HG03520 (cell line): ENCODE data around the gene STK11IP.

Experiments
- ATAC-seq: cut with Tn5 transposase; IDR thresholded peaks from one replicate; pipeline ENCODE4 v1.9.1; 2021; ENCODE audit warnings: mild to moderate bottlenecking, moderate library complexity; ENCODE audit not compliant: unreplicated experiment

STK11IP gene

DNA sequence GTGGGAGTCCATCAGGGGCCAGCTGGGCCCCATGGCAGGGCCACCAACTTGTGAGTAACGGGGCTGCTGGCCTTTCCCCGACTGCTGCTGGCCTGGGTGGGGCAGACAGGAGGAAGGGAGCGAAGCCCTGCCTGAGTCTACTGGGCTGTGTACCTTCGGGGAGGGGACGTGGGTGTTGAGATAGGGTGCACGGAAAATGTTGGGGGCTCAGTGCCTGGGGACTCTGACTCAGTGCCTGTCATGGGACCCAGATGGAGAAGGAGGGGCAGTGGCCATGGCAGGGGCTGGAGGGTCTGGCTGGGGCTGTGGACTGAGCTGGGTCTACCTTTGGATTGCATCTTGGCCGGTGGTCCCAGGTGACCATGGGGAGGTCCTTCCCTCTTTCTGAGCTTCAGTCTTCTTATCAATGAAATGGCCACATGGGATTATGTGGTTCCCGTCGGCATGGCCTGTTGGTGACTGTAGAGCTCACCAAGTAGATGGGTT is 33.8 kb downstream of the STK11IP start:
- no peak for ATAC-seq

DNA sequence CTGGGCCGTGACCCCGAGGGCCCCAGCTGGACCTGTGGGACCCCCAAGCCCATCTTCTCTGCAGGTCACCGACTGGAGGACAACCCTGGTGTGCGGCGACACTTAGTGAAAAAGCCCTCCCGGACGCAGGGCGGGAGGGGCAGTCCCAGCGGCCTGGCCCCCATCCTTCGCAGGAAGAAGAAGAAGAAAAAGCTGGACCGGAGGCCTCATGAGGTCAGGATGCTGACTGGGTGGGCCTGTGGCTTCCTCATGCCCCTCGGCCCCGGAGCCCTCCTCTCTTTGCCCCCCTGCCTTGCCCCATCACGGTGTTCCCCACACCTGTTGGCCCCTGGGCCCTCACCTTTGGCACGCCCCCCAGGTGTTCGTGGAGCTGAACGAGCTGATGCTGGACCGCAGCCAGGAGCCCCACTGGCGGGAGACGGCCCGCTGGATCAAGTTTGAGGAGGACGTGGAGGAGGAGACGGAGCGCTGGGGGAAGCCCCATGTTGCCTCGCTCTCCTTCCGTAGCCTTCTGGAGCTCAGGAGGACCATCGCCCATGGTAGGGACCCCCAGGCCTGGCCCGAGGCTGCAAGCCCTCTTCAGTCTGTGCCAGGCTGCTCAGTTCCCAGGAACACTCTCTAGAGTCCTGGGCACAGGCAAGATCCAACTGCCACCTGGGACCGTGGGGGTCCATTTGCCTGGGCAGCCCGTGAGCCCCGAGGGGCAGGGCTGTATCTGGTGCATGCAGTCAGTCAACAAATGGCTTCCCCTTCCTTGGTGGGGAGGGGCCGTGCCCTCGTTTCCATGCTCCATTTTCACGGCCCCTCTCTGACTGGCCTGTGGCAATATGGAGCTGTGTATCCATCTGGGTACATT is 34.5 kb downstream of the STK11IP start:
- ATAC-seq, result no peak

GRCh38 chr2:219632760-219633105 is 35.1 kb downstream of the STK11IP start:
- ATAC-seq, result no peak

DNA sequence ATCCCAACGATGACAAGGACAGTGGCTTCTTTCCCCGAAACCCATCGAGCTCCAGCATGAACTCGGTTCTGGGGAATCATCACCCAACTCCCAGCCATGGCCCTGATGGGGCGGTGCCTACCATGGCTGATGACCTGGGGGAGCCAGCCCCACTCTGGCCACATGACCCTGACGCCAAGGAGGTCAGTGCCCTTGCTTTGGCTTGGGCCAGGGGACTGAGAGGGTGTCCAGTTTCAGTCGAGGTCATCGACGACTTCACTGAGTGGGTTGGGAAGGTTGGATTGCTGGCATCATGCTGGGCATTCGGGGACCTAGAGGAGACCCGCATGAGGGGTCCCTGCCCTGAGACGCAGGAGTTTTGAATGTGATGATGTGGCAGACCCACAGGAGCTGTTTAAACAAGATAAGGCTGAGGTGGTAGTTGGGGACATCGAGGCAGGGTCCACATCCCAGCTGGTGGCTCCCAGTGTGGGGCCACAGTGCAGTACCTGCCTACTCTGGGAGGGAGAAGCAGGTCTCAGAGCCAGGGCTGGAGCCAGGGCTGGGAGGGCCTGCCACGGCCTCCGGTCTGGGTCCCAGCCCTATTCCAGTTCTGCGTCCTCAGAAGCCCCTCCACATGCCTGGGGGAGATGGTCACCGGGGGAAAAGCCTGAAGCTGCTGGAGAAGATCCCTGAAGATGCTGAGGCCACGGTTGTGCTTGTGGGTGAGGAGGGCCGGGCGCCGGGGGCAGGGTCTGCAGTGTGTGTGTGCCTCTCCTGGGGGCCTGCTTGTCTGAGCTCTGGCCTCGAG is 35.8 kb downstream of the STK11IP start:
- no peak for ATAC-seq

GRCh38 chr2:219634171-219634940 is 36.7 kb downstream of the STK11IP start:
- no peak for ATAC-seq

DNA sequence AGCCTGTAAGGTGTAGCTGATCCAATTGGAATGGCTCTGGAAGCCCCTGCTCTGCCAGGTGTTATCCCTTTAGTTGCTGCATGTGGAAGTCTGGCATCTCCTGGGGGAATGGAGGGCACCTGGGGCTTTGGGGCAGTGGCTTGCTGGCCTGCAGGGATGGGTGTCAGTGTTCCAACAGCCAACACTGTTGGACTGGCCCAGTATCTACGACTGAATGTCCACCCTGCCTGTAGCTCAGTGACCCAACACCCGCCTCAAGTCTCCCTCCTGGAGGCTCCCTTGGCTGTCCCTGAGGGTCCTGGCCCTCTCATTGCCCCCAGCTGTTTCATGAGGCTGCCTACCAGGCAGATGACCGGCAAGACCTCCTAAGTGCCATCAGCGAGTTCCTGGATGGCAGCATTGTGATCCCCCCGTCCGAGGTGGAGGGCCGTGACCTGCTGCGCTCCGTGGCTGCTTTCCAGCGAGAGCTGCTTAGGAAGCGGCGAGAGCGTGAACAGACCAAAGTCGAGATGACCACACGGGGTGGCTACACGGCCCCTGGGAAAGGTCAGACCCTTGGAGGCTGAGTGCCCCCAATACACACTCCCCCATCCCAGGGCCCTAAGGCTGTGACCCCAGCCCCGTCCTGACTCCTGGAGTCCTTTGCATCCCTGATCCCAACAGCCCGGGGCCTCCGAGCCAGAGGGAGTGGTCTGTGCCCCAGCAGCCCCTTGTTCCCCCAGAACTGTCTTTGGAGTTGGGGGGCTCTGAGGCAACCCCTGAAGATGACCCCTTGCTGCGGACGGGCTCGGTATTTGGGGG is 37.5 kb downstream of the STK11IP start:
- no peak for ATAC-seq

DNA sequence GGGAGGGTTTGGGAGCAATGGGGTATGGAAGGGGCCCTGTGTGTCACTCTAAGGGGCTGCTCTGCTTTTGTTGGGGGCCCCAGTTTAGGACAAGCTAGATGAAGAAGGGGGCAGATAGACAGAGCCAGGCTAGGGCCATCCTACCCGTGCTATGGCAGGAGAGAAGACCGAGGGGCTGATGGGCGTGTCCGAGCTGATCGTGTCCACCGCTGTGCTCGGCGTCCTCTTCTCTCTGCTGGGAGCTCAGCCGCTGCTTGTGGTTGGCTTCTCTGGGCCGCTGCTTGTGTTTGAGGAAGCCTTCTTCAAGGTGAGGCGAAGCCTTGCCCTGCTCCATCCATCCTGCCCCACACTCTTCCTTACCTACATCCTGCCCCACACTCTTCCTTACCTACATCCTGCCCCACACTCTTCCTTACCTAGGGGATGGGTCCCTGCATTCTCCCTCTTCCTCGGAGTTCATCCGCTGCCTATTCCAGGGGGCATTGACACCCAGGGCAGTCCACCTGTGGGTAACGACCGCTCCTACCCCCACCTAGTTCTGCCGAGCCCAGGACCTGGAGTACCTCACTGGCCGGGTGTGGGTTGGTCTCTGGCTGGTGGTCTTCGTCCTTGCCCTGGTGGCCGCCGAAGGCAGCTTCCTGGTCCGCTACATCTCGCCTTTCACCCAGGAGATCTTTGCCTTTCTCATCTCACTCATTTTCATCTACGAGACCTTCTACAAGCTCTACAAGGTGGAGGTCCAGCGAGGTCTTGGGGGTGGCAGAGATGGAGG is 38.7 kb downstream of the STK11IP start:
- no peak for ATAC-seq

GRCh38 chr2:219636941-219637841 is 39.5 kb downstream of the STK11IP start:
- ATAC-seq, result no peak

GRCh38 chr2:219637842-219638185 is 40.2 kb downstream of the STK11IP start:
- ATAC-seq, result no peak

DNA sequence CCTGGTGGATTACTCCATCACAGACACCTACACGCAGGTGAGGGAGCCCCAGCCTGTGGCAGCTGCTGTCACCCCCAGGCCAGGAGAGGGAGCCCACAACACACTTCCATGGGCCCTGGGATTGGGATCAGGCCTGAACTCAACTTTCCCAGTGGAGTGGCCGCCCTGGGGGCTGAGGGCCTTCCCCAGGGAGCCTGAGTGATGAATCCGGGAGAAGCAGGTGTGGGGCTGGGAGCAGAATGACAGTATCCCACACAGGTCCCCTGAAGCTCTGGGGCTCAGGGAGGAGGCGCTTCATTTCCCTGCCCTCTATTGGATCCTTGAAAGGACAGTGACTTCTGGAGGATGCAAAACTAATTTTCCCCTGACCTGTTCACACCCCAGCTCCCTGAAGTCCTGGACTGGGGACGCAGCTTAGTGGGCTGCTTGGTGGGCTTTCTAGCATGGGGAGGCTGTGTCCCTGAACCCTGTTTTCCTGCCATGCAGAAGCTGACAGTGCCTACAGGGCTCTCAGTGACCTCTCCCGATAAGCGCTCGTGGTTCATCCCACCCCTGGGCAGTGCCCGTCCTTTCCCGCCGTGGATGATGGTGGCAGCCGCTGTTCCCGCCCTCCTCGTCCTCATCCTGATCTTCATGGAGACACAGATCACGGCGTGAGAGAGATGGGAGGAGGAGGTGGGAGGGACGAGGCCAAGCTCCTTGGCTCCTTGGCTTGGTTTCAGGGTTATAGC is 40.7 kb downstream of the STK11IP start:
- ATAC-seq, result no peak

- ATAC-seq, result no peak
Observed at GRCh38 chr2:219638948-219639755, 41.5 kb downstream of the STK11IP start.

- no peak for ATAC-seq
Observed at GRCh38 chr2:219641390-219642068, 43.9 kb downstream of the STK11IP start.

GRCh38 chr2:219642069-219642454 is 44.4 kb downstream of the STK11IP start:
- no peak for ATAC-seq

DNA sequence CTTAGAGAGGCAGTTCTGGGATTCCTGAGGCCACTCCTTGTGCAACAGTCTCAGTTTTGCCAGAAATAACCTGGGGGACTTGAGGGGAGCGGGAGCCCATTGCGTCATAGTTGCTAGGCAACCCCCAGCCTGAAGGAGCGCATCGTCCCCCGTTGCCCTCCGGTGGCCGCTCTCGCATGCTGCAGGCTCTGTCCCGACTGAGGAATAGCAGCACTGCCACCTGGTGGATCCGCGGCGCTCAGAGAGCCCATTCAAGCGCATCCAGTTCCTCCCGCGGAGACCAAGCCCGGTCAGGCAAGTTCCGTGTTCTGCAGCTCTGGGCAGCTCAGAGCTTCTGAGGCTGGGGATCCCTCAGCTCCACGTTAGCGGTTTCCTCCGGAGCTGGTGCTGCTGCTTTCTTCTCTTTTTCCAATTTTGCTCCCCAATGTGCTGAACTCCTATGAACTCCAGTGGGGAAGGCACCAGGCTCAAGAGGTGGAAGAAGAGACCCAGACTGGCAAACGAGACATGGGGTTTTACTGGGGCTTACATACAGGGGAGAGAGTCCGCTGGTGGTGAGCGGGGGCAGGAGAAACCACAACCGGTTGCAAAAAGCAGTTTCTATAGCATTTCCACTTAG is 44.9 kb downstream of the STK11IP start:
- peak; percentile 98 for ATAC-seq

- ATAC-seq, result no peak
Observed at GRCh38 chr2:219643084-219643473, 45.4 kb downstream of the STK11IP start.

DNA sequence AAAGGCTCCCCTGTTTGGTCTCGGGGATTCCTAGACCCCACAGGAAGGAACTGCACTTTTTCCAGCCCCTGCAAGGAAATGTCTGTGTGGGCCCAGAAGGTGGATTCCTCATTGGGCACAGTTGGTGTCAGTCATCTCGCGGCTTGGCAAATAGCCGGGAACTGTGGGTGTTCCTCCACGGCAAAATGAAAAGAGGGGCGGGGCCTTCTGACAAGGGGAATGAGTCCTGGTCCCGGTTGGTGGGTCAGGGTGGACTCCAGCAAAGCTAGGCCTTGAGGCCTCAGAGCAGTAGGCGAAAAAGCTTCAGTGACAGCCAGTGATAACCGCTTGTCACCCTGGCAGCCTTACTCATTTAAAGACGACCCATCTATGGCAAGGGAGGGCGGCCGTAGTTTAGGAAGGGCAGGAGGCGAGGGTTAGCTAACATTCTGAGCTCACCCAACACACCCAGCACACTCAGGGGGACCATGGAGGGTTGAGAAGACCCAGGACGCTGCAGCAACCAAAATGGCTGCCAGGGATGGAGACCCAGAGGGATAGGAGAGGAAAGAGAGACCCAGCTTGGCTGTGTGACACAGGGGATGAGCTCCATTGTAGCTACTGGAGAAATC is 46.2 kb downstream of the STK11IP start:
- ATAC-seq, result no peak
